Caco-2 (cell line): ENCODE results near the gene DDX6. TPM values are rescaled to one million over a fixed set of nuclear protein-coding genes. Genes with fewer than 3 reads are reported as not detected.

ENCODE experiments used
- BruUV-seq: library from RNA; stranded (reverse); fragments of 400-500 nt; replicated peaks from 2 replicates; lab custom pipeline; 2021; lab: Mats Ljungman, UMichigan
- CTCF ChIA-PET: fragments of 300-600 bp; sonication (Branson Sonifier 250); formaldehyde crosslinking; loops from one replicate; lab custom pipeline; 2022; ENCODE audit warnings: antibody characterized with exemption; lab: Charles Lee
- POLR2A ChIA-PET: fragments of 300-600 bp; sonication (Branson Sonifier 250); formaldehyde crosslinking; loops from one replicate; lab custom pipeline; 2022; ENCODE audit warnings: antibody characterized with exemption; lab: Charles Lee
- DNase-seq, 2 experiments: peaks; one replicate each; pipeline versions ENCODE4 v3.0.0 to v3.0.0-alpha.2; 2020 to 2022
- H3K27me3 ChIP-seq: replicated peaks from 2 replicates; pipeline ENCODE4 v1.6.0; 2011; ENCODE audit warnings: low read length; ENCODE audit not compliant: control insufficient read depth, insufficient read depth
- H3K36me3 ChIP-seq: 2 replicates; pipeline ENCODE4 v1.5.1; 2011; ENCODE audit warnings: low read length; ENCODE audit not compliant: control insufficient read depth, insufficient read depth
- H3K4me1 ChIP-seq: fragments of 250-450 bp; sonication (Bioruptor Pico); 2 replicates; pipeline ENCODE4 v1.5.1; 2020; ENCODE audit warnings: mild to moderate bottlenecking
- H3K4me3 ChIP-seq: 2 replicates; pipeline ENCODE4 v1.5.1; 2011; ENCODE audit warnings: low read depth, mild to moderate bottlenecking, control low read depth, low read length
- H3K9me3 ChIP-seq: fragments of 250-450 bp; sonication (Bioruptor Pico); 2 replicates; pipeline ENCODE4 v1.5.1; 2020; ENCODE audit warnings: mild to moderate bottlenecking, moderate library complexity
- H3K27ac Mint-ChIP-seq: one replicate; pipeline ENCODE4 v1.8.0; 2022; ENCODE audit warnings: mixed read lengths; ENCODE audit not compliant: unreplicated experiment
- H3K27me3 Mint-ChIP-seq: one replicate; pipeline ENCODE4 v1.8.0; 2022; ENCODE audit warnings: mixed read lengths; ENCODE audit not compliant: insufficient read depth, unreplicated experiment
- H3K36me3 Mint-ChIP-seq: one replicate; pipeline ENCODE4 v1.8.0; 2022; ENCODE audit warnings: mild to moderate bottlenecking, mixed read lengths; ENCODE audit not compliant: insufficient read depth, unreplicated experiment
- H3K4me1 Mint-ChIP-seq: one replicate; pipeline ENCODE4 v1.8.0; 2022; ENCODE audit warnings: low read depth, mixed read lengths; ENCODE audit not compliant: unreplicated experiment
- H3K4me3 Mint-ChIP-seq: one replicate; pipeline ENCODE4 v1.8.0; 2022; ENCODE audit warnings: mild to moderate bottlenecking, moderate library complexity, mixed read lengths; ENCODE audit not compliant: unreplicated experiment
- H3K9me3 Mint-ChIP-seq: one replicate; pipeline ENCODE4 v1.8.0; 2022; ENCODE audit warnings: mixed read lengths; ENCODE audit not compliant: unreplicated experiment
- CTCF ChIP-seq, 2 experiments: fragments of 200-600 bp in 1 of 2; IDR thresholded peaks; 1 replicate in 1 of 2; 2 replicates in 1 of 2; pipeline versions ENCODE4 v1.5.1 to v1.8.0; 2011 to 2022; ENCODE audit warnings: antibody characterized with exemption in 1 of 2, control low read depth in 1 of 2, inconsistent platforms in 1 of 2, low read depth in 1 of 2, low read length in 1 of 2, mild to moderate bottlenecking in 1 of 2, moderate library complexity in 1 of 2; ENCODE audit not compliant: insufficient read depth in 1 of 2, severe bottlenecking in 1 of 2, unreplicated experiment in 1 of 2
- intact Hi-C: fragments of 100-400 bp; cut with micrococcal nuclease; formaldehyde crosslinking; loops from one replicate; pipeline ENCODE4 v1.10.0; 2022; ENCODE audit not compliant: unreplicated experiment
- total RNA-seq: library from RNA; stranded (reverse); gene quantifications from 2 replicates; pipeline ENCODE4 v1.2.3, GENCODE V29; 2022

DDX6 gene
- total RNA-seq, 1 experiment from 2014 or later, result 131 TPM

DNA sequence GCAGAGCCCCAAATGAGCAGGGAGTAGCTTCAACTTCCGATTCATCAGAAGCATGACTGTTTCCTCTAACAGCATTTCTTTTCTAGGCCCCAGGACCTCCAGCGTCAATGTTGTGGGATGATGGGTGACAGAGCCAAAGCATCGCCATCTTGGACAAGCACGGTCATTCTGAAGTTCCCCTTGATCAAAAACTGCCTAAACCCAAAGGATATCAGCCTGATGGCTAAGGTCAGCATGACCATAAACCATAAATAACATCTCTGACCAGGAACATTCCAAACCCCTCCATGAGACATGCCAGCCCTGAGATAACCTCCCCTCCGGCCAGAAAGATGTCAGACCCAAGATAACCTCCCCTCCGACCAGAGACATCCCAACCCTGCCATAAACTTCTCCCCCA is 82.7 kb downstream of the DDX6 start:
- intact Hi-C loops, result no loop called here
- Histone ChIP-seq H3K4me1 (peaks cover 8% of the 10 kb centered on the region; the same call in 1 of the 2 replicates), H3K4me3 (no peak overlapping the region), H3K36me3 (no peaks in the 10 kb centered on the region), H3K9me3 (no peaks in the 10 kb centered on the region), H3K27me3 (no peaks in the 10 kb centered on the region)
- no peak for TF ChIP-seq CTCF (IDR thresholded peaks at IDR 0.05; ENCODE audit: insufficient read depth in 1 of 2, low read depth in 1 of 2, low read length in 1 of 2, severe bottlenecking in 1 of 2, unreplicated experiment in 1 of 2)
- BruUV-seq, result no TSS peak
- Mint-ChIP-seq H3K27me3 (no peaks in the 10 kb centered on the region), H3K4me1 (no peaks in the 10 kb centered on the region), H3K36me3 (no peaks in the 10 kb centered on the region), H3K27ac (no peak overlapping the region), H3K9me3 (no peaks in the 10 kb centered on the region), H3K4me3 (no peak overlapping the region)
- ChIA-PET CTCF (no interaction called here), POLR2A (interaction anchor here (0.6 kb wide), 1 partner anchor 94 kb away, joined by 4 read pairs; no protein-coding TSS in a partner anchor)
- no peak for DNase-seq

DNA sequence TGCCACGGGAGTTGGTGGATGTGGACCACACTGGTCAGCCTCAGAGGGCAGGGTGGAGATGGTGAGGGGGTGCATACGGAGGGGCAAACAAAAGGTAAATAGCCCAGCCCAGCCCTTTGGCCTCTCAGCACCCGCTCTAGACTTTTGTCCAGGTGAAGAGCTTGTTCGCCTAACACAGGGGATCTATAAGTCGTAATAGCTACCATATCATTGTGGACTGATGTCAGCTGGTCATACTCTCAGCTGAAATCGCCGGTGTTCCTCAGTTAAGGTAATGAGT is 84.5 kb downstream of the DDX6 start:
- Mint-ChIP-seq H3K36me3 (no peaks in the 10 kb centered on the region), H3K4me3 (no peak overlapping the region), H3K9me3 (no peaks in the 10 kb centered on the region), H3K27me3 (no peaks in the 10 kb centered on the region), H3K4me1 (no peaks in the 10 kb centered on the region), H3K27ac (peak overlapping the region; percentile 15)
- H3K27me3 ChIP-seq, result no peaks in the 10 kb centered on the region
- peaks cover 5% of the 10 kb centered on the region; the same call in 1 of the 2 replicates for H3K4me1 ChIP-seq
- TF ChIP-seq CTCF (IDR thresholded peaks at IDR 0.05; ENCODE audit: insufficient read depth in 1 of 2, low read depth in 1 of 2, low read length in 1 of 2, severe bottlenecking in 1 of 2, unreplicated experiment in 1 of 2), result no peak
- no TSS peak for BruUV-seq
- H3K4me3 ChIP-seq, result no peak overlapping the region
- intact Hi-C loops, result no loop called here
- POLR2A ChIA-PET, result no interaction called here
- no peaks in the 10 kb centered on the region for H3K36me3 ChIP-seq
- H3K9me3 ChIP-seq, result no peaks in the 10 kb centered on the region
- no peak for DNase-seq
- CTCF ChIA-PET, result no interaction called here

GRCh38 chr11:118705791-118706545 is 85.0 kb downstream of the DDX6 start:
- Histone ChIP-seq H3K36me3 (no peaks in the 10 kb centered on the region), H3K4me3 (no peak overlapping the region), H3K27me3 (no peaks in the 10 kb centered on the region), H3K4me1 (peaks cover 5% of the 10 kb centered on the region; the same call in 1 of the 2 replicates), H3K9me3 (peaks cover under 1% of the 10 kb centered on the region; the same call in 1 of the 2 replicates)
- BruUV-seq, result no TSS peak
- Mint-ChIP-seq H3K36me3 (no peaks in the 10 kb centered on the region), H3K27me3 (no peaks in the 10 kb centered on the region), H3K9me3 (no peaks in the 10 kb centered on the region), H3K4me3 (no peak overlapping the region), H3K27ac (peak overlapping the region; percentile 15), H3K4me1 (no peaks in the 10 kb centered on the region)
- no peak for TF ChIP-seq CTCF (IDR thresholded peaks at IDR 0.05; ENCODE audit: insufficient read depth in 1 of 2, low read depth in 1 of 2, low read length in 1 of 2, severe bottlenecking in 1 of 2, unreplicated experiment in 1 of 2)
- ChIA-PET POLR2A (no interaction called here), CTCF (interaction anchor here (0.6 kb wide), 1 partner anchor 53 kb away, joined by 3 read pairs; no protein-coding TSS in a partner anchor)
- DNase-seq, result no peak
- intact Hi-C loops, result no loop called here
